Mesendoderm (in vitro differentiated cells): ENCODE measurements around the gene LMBR1.

Source experiments
- DNase-seq: peaks from one replicate; pipeline ENCODE4 v3.0.0; 2013
- H2AK5ac ChIP-seq: 2 replicates; pipeline ENCODE4 v1.6.1; 2013; ENCODE audit warnings: low read length, inconsistent platforms
- H2BK120ac ChIP-seq: 2 replicates; pipeline ENCODE4 v1.6.1; 2013; ENCODE audit warnings: low read depth, mild to moderate bottlenecking, low read length, moderate library complexity, mixed read lengths
- H2BK15ac ChIP-seq: replicated peaks from 2 replicates; pipeline ENCODE4 v1.6.1; 2013; ENCODE audit warnings: low read depth, mild to moderate bottlenecking, moderate library complexity
- H2BK5ac ChIP-seq: 2 replicates; pipeline ENCODE4 v1.6.1; 2013; ENCODE audit warnings: low read length, inconsistent platforms
- H3K18ac ChIP-seq: 2 replicates; pipeline ENCODE4 v1.6.1; 2013; ENCODE audit warnings: mild to moderate bottlenecking, low read length, mixed read lengths
- H3K23ac ChIP-seq: one replicate; pipeline ENCODE4 v1.6.1; 2013; ENCODE audit warnings: low read length
- H3K27ac ChIP-seq: 2 replicates; pipeline ENCODE4 v1.5.1; 2013; ENCODE audit warnings: low read depth, mild to moderate bottlenecking, inconsistent platforms, low read length, moderate library complexity
- H3K27me3 ChIP-seq: 2 replicates; pipeline ENCODE4 v1.6.1; 2013; ENCODE audit warnings: low read length, control low read depth, mild to moderate bottlenecking, inconsistent platforms; ENCODE audit not compliant: insufficient read depth, poor library complexity
- H3K36me3 ChIP-seq: 2 replicates; pipeline ENCODE4 v1.6.1; 2013; ENCODE audit warnings: low read length, inconsistent platforms; ENCODE audit not compliant: control insufficient read depth, insufficient read depth
- H3K4ac ChIP-seq: one replicate; pipeline ENCODE4 v1.6.1; 2013; ENCODE audit warnings: low read depth, mild to moderate bottlenecking, low read length, moderate library complexity
- H3K4me1 ChIP-seq: 2 replicates; pipeline ENCODE4 v1.6.1; 2013; ENCODE audit warnings: low read depth, low read length, inconsistent platforms; ENCODE audit not compliant: control insufficient read depth
- H3K4me2 ChIP-seq: 2 replicates; pipeline ENCODE4 v1.6.1; 2013; ENCODE audit warnings: low read length
- H3K4me3 ChIP-seq: 2 replicates; pipeline ENCODE4 v1.5.1; 2013; ENCODE audit warnings: mild to moderate bottlenecking, low read length
- H3K56ac ChIP-seq: one replicate; pipeline ENCODE4 v1.6.1; 2013; ENCODE audit warnings: low read length
- H3K79me1 ChIP-seq: 2 replicates; pipeline ENCODE4 v1.6.1; 2013; ENCODE audit warnings: low read length, inconsistent platforms
- H3K79me2 ChIP-seq: 2 replicates; pipeline ENCODE4 v1.6.1; 2013; ENCODE audit warnings: mild to moderate bottlenecking, low read length; ENCODE audit not compliant: control insufficient read depth, insufficient read depth
- H3K9ac ChIP-seq: 2 replicates; pipeline ENCODE4 v1.6.1; 2013; ENCODE audit warnings: low read length, inconsistent platforms
- H4K5ac ChIP-seq: one replicate; pipeline ENCODE4 v1.6.1; 2013; ENCODE audit warnings: low read length
- H4K8ac ChIP-seq: one replicate; pipeline ENCODE4 v1.6.1; 2013; ENCODE audit warnings: low read depth, mild to moderate bottlenecking, control low read depth, low read length, moderate library complexity
- WGBS: extraction: QIAGEN DNeasy Blood & Tissue Kit; methylation state at CpG from one replicate; pipeline ENCODE4 v1.1.7; 2013; ENCODE audit warnings: low lambda C conversion rate, missing lambda C conversion rate; ENCODE audit not compliant: insufficient coverage; ENCODE audit errors: extremely low coverage; 5-methylcytosine and 5-hydroxymethylcytosine counted together

Gene LMBR1

GRCh38 chr7:156693627-156694026, 199.4 kb downstream of the LMBR1 start:
- H3K4me2 ChIP-seq: no peak overlapping the region
- H4K5ac ChIP-seq: no peak overlapping the region
- H3K56ac ChIP-seq: no peak overlapping the region
- no peaks in the 10 kb centered on the region for H3K79me1 ChIP-seq
- no CpG with 5 or more reads among the region's 3 CpGs for WGBS
- H2AK5ac ChIP-seq: no peak overlapping the region
- H3K36me3 ChIP-seq: no peaks in the 10 kb centered on the region
- no peak overlapping the region for H4K8ac ChIP-seq
- no peak overlapping the region for H3K23ac ChIP-seq
- H3K79me2 ChIP-seq: no peaks in the 10 kb centered on the region
- no peak for DNase-seq
- H2BK15ac ChIP-seq: no peak overlapping the region
- H3K4me3 ChIP-seq: no peak overlapping the region
- H3K4ac ChIP-seq: no peak overlapping the region
- no peak overlapping the region for H2BK5ac ChIP-seq
- H3K18ac ChIP-seq: no peak overlapping the region
- no peak overlapping the region for H2BK120ac ChIP-seq
- no peak overlapping the region for H3K27ac ChIP-seq
- no peaks in the 10 kb centered on the region for H3K27me3 ChIP-seq
- no peak overlapping the region for H3K9ac ChIP-seq
- no peaks in the 10 kb centered on the region for H3K4me1 ChIP-seq

- H3K18ac ChIP-seq: no peak overlapping the region
- no peak overlapping the region for H3K56ac ChIP-seq
- H2BK120ac ChIP-seq: no peak overlapping the region
- H3K9ac ChIP-seq: no peak overlapping the region
- no CpG with 5 or more reads among the region's 1 CpG for WGBS
- no peak overlapping the region for H3K4me2 ChIP-seq
- no peaks in the 10 kb centered on the region for H3K79me2 ChIP-seq
- H2AK5ac ChIP-seq: no peak overlapping the region
- no peaks in the 10 kb centered on the region for H3K27me3 ChIP-seq
- H3K27ac ChIP-seq: no peak overlapping the region
- no peak overlapping the region for H3K4ac ChIP-seq
- H2BK5ac ChIP-seq: no peak overlapping the region
- DNase-seq: no peak
- no peaks in the 10 kb centered on the region for H3K79me1 ChIP-seq
- H4K5ac ChIP-seq: no peak overlapping the region
- no peak overlapping the region for H4K8ac ChIP-seq
- H3K4me1 ChIP-seq: no peaks in the 10 kb centered on the region
- H2BK15ac ChIP-seq: no peak overlapping the region
- H3K4me3 ChIP-seq: no peak overlapping the region
- H3K23ac ChIP-seq: no peak overlapping the region
- no peaks in the 10 kb centered on the region for H3K36me3 ChIP-seq
Observed at GRCh38 chr7:156692849-156693248, 200.1 kb downstream of the LMBR1 start.

- no peaks in the 10 kb centered on the region for H3K79me2 ChIP-seq
- no peak overlapping the region for H3K4me3 ChIP-seq
- no peak for DNase-seq
- H3K27ac ChIP-seq: no peak overlapping the region
- no peak overlapping the region for H3K18ac ChIP-seq
- H2BK120ac ChIP-seq: no peak overlapping the region
- H4K8ac ChIP-seq: no peak overlapping the region
- H2BK5ac ChIP-seq: no peak overlapping the region
- H3K4ac ChIP-seq: no peak overlapping the region
- no peaks in the 10 kb centered on the region for H3K4me1 ChIP-seq
- H2AK5ac ChIP-seq: no peak overlapping the region
- no peaks in the 10 kb centered on the region for H3K36me3 ChIP-seq
- no peak overlapping the region for H3K9ac ChIP-seq
- H2BK15ac ChIP-seq: no peak overlapping the region
- H4K5ac ChIP-seq: no peak overlapping the region
- H3K56ac ChIP-seq: no peak overlapping the region
- H3K23ac ChIP-seq: no peak overlapping the region
- no peak overlapping the region for H3K4me2 ChIP-seq
- WGBS: no CpG with 5 or more reads among the region's 5 CpGs
- no peaks in the 10 kb centered on the region for H3K27me3 ChIP-seq
- no peaks in the 10 kb centered on the region for H3K79me1 ChIP-seq
Observed at GRCh38 chr7:156691764-156692163, 201.2 kb downstream of the LMBR1 start.

- no peak for DNase-seq
- Histone ChIP-seq H3K56ac (no peak overlapping the region), H2AK5ac (no peak overlapping the region), H2BK120ac (no peak overlapping the region), H3K18ac (no peak overlapping the region), H4K8ac (no peak overlapping the region), H3K79me2 (no peaks in the 10 kb centered on the region), H3K9ac (no peak overlapping the region), H4K5ac (no peak overlapping the region), H2BK15ac (no peak overlapping the region), H3K23ac (no peak overlapping the region), H3K27me3 (no peaks in the 10 kb centered on the region), H3K4ac (no peak overlapping the region), H3K4me1 (no peaks in the 10 kb centered on the region), H3K79me1 (no peaks in the 10 kb centered on the region), H3K4me3 (no peak overlapping the region), H3K36me3 (no peaks in the 10 kb centered on the region), H2BK5ac (no peak overlapping the region), H3K27ac (no peak overlapping the region), H3K4me2 (no peak overlapping the region)
- WGBS: no CpG with 5 or more reads among the region's 4 CpGs
Observed at GRCh38 chr7:156684661-156685060, 208.3 kb downstream of the LMBR1 start.

GRCh38 chr7:156684251-156684650, 208.7 kb downstream of the LMBR1 start:
- Histone ChIP-seq H3K79me1 (no peaks in the 10 kb centered on the region), H4K5ac (no peak overlapping the region), H2BK120ac (no peak overlapping the region), H3K4me2 (no peak overlapping the region), H3K18ac (no peak overlapping the region), H3K27ac (no peak overlapping the region), H3K36me3 (no peaks in the 10 kb centered on the region), H3K4ac (no peak overlapping the region), H3K9ac (no peak overlapping the region), H2BK5ac (no peak overlapping the region), H3K23ac (no peak overlapping the region), H3K4me1 (no peaks in the 10 kb centered on the region), H3K27me3 (no peaks in the 10 kb centered on the region), H3K79me2 (no peaks in the 10 kb centered on the region), H3K56ac (no peak overlapping the region), H2BK15ac (no peak overlapping the region), H4K8ac (no peak overlapping the region), H3K4me3 (no peak overlapping the region), H2AK5ac (no peak overlapping the region)
- no CpG with 5 or more reads among the region's 10 CpGs for WGBS
- no peak for DNase-seq

- H3K4me2 ChIP-seq: no peak overlapping the region
- no peak overlapping the region for H2BK120ac ChIP-seq
- H3K18ac ChIP-seq: no peak overlapping the region
- H3K9ac ChIP-seq: no peak overlapping the region
- no peak overlapping the region for H3K4ac ChIP-seq
- H4K5ac ChIP-seq: no peak overlapping the region
- no peak overlapping the region for H4K8ac ChIP-seq
- H2AK5ac ChIP-seq: no peak overlapping the region
- WGBS: no CpG with 5 or more reads among the region's 2 CpGs
- no peak overlapping the region for H3K4me3 ChIP-seq
- no peaks in the 10 kb centered on the region for H3K4me1 ChIP-seq
- H3K23ac ChIP-seq: no peak overlapping the region
- no peak overlapping the region for H2BK5ac ChIP-seq
- H3K36me3 ChIP-seq: no peaks in the 10 kb centered on the region
- DNase-seq: no peak
- no peak overlapping the region for H3K56ac ChIP-seq
- no peaks in the 10 kb centered on the region for H3K79me2 ChIP-seq
- no peaks in the 10 kb centered on the region for H3K79me1 ChIP-seq
- no peak overlapping the region for H3K27ac ChIP-seq
- H2BK15ac ChIP-seq: no peak overlapping the region
- no peaks in the 10 kb centered on the region for H3K27me3 ChIP-seq
Observed at GRCh38 chr7:156682928-156683327, 210.1 kb downstream of the LMBR1 start.
